GM19023 (cell line): ENCODE results near the gene CFAP69.

Source experiments
- ATAC-seq: cut with Tn5 transposase; IDR thresholded peaks from one replicate; pipeline ENCODE4 v1.9.1; 2021; ENCODE audit warnings: mild to moderate bottlenecking, moderate library complexity; ENCODE audit not compliant: unreplicated experiment

Gene CFAP69, protein sequence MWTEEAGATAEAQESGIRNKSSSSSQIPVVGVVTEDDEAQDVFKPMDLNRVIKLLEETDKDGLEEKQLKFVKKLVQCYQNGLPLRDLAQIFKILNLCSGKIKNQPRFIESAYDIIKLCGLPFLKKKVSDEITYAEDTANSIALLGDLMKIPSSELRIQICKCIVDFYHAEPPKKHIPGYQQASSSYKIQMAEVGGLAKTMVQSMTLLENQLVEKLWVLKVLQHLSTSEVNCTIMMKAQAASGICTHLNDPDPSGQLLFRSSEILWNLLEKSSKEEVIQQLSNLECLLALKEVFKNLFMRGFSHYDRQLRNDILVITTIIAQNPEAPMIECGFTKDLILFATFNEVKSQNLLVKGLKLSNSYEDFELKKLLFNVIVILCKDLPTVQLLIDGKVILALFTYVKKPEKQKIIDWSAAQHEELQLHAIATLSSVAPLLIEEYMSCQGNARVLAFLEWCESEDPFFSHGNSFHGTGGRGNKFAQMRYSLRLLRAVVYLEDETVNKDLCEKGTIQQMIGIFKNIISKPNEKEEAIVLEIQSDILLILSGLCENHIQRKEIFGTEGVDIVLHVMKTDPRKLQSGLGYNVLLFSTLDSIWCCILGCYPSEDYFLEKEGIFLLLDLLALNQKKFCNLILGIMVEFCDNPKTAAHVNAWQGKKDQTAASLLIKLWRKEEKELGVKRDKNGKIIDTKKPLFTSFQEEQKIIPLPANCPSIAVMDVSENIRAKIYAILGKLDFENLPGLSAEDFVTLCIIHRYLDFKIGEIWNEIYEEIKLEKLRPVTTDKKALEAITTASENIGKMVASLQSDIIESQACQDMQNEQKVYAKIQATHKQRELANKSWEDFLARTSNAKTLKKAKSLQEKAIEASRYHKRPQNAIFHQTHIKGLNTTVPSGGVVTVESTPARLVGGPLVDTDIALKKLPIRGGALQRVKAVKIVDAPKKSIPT

DNA sequence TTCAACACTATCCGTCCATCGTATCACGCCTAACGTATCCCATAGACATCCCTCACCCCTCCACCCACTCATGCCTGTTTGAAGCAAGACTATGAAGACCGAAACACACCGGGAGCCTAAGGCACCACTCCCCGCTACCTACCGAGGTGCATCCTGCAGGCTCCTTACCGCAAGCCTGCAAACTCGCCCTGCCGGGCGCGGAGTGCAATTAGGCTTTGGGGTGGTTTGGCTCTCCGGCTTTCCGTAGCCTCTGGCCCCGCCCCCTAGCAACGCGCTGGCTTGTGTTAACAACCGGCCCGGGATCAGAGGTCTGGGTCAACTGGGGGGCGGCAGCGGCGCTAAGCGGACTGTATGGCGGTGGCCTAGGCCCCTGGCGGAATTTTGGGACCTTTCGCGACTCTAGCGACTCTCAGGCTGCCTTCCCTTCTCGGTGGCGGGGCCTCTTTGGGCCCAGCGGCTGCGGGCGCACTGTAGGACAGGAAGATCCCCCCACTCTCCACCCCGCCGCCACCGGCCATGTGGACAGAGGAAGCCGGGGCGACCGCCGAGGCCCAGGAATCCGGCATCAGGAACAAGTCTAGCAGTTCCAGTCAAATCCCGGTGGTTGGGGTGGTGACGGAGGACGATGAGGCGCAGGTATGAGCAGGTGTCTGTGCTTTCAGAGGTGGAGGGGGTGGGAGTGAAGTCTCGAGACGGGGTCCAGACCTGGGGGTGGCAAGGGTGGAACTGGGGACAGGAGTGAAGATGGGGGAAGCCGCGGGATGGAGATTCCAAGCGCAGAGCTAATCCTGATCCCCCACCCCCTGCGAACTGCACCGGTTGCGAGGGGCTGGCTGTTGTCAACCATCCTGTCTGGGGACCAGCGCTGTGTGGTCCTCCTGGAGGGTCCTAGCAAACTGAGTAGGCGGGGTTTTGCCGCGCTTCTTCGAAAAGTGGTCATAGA, at the start of gene CFAP69:
Gene CFAP69 (plus strand): TSS at position 266 of the 943 bp plus-strand sequence. CDS start 251 bp downstream, at position 517.
- peak; percentile 79 for ATAC-seq

DNA sequence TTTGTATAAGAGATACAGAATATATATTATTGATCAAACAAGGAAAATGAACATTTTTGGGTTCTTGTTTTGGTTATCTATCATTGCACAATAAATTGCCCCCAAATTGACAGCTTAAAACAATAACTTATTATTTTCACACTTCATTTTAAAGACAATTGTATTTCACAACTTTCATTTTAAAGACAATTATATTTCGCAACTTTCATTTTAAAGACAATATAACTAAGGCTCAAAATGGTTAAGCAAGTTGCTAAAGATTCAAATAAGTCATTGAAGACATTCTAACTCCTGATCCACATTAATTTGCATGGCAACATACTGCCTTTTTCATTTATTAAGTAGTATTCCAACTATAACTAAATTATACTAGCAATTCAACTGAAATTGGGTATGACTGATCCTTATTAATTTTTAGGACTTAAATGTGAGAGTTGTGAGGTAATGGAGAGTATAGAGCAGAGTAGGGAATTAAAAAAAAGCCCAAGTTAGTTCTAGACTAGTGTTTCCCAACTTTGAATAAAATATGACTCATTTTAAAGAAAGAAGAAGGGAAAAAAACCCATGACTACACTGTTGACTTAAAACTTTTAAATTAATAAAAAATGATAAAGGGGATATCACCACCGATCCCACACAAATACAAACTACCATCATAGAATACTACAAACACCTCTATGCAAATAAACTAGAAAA, 43.3 kb upstream of the CFAP69 start:
- ATAC-seq: no peak

DNA sequence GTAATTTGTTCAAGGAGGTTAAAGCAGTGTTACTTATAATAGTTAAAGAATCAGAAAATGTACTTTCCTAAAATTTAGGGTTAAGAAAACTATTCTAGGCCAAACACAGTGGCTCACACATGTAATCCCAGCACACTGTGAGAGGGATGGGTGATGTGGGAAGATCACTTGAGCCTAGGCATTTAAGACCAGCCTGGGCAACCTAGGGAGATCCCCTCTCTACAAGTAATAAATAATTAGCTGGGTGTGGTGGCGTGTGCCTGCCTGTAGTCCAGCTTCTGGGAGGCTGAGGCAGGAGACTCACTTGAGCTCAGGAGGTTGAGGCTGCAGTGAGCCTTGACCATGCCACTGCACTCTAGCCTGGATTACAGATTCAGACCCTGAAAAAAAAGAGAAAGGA, 37.0 kb upstream of the CFAP69 start:
- no peak for ATAC-seq

DNA sequence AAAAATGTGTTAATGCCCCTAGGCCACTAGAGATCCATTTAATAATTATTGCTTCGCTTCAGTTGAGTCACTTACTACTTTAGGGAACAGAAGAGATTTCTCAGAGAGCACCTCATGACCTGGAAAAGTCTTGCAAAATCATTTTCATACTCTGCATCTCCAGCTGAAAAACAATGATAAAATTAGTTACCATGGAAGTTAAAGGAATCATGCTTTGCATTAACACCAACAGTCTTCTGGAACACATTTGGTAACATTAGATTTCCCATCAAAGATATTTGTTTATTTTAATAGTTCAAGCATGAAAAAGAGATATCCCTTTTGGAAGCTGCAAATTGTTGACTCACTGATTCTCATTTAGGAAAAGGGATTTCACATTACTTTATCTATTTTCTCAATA, 35.2 kb upstream of the CFAP69 start:
- ATAC-seq: no peak

DNA sequence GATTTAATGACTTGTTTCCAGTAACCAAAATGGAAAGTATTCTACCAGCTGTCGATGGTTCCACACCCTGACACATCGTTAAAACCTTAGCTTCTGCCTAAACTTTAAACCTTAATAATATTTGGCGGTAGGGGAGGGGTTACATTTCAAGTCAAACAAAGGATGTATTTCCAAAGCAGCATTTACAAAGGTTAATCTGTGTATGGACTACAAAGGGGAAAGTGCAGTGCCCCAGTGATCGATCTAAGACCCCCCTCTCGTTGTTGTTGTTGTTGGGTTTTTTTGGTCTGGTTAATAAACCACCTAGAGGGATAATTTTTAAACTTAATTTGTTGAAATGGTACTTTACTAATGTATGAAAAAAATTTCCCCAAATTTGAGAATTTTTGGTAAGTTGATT, 34.5 kb upstream of the CFAP69 start:
- ATAC-seq: no peak

DNA sequence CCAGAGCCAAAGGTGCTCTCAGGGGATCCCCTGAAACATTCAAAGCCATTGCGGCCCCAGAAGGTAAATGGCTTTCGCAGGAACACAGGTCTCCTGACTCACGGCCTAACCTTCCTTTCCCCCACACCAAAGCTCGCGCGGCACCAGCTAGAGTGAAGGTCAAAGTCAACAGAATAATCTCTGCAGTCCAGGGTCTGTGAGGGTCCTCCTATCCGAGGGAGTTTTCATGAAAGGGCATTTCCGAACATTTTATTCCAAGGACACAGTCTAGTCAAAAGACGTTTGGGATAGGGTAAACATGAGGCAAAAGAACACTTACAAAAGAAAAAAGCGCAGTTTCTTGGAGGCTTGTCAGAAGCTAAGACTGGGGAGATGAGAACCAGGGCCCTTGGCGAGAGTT, 34.0 kb upstream of the CFAP69 start:
- peak; percentile 3 for ATAC-seq

DNA sequence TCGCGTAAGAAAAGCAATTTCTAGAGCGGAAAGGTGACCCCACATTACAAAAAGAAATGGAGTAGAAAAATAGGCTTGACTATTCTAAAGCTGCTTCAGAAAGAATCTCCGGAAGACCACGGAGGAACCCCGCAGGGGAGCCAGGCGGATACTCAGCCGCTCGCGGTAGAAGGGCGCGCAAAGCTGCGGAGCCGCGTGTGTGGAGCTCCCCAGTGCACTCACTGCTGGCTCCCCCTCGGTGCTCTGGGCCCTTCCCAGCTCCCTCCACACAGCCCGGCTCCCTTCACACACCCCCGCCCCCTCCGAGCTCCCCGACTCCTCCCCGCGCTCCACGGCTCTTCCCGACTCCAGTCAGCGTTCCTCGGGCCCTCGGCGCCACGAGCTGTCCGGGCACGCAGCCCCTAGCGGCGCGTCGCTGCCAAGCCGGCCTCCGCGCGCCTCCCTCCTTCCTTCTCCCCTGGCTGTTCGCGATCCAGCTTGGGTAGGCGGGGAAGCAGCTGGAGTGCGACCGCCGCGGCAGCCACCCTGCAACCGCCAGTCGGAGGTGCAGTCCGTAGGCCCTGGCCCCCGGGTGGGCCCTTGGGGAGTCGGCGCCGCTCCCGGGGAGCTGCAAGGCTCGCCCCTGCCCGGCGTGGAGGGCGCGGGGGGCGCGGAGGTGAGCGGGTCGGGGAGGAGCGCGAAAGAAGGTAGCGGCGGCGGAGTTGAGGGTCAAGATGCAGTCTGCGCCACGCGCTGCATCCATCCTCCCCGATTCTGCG, 33.4 kb upstream of the CFAP69 start, which contains the start of gene STEAP2:
Gene STEAP2 (plus strand): TSS at position 350 of the 758 bp plus-strand sequence. CDS start 13,343 bp downstream, outside the sequence.
- peak; percentile 89 for ATAC-seq

DNA sequence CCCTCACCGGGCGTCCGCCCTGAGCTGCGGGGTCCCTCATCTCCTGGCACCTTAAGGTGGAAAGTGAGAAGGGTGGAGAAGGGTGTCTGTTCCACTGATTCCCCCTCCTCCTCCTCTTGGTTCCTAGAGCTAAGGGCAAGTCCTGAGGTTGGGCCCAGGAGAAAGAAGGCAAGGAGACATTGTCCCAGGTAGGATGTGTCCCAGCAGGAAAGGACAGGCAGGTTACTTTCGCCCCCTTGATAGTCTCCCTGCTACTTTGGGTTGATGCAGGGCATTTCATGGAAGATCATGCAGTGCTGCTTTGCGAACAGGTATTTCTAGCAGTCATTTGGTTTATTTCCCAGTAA, 32.9 kb upstream of the CFAP69 start:
- no peak for ATAC-seq

DNA sequence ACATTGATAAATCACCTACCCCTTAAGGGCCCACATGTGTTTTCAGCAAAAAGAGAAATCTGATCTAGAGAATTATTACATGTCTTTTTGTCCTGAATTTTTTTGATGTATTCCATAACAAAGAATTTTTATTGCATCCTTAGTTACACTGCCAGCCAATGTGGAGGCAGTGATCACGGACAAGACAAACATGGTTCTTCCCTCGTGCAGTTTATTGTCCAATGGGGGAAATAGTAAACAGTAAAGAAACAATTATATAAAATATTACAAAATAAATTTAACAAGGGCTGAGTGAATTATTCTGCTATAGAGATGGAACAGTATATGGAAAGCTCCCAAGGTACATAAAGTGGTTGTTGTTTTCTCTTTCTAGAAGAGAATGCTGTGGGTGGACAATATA, 31.5 kb upstream of the CFAP69 start:
- ATAC-seq: no peak

DNA sequence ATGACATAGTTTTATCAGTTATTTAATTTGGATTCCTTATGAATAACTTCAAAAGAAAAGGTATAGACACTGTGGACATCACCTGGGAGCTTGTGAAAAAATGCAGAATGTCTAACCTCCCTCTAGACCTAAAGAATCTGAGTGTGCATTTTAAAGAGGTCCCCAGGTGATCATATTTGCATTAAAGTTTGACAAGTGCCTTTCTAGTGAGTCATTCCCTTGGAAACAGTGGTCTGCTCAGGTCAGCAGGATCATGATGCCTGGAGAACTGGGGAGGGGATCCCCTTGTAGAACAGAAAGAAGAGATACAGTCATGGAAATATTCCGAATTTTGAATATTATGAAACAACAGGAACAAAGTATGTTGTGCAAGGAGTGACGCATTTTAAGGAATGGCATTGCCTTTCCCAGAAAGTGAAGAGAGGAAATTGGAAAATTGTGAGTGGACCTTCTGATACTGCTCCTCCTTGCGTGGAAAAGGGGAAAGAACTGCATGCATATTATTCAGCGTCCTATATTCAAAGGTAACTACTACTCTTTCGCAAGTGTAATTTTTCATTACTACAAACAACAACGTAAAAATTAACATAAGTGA, 28.8 kb upstream of the CFAP69 start:
- ATAC-seq: no peak

DNA sequence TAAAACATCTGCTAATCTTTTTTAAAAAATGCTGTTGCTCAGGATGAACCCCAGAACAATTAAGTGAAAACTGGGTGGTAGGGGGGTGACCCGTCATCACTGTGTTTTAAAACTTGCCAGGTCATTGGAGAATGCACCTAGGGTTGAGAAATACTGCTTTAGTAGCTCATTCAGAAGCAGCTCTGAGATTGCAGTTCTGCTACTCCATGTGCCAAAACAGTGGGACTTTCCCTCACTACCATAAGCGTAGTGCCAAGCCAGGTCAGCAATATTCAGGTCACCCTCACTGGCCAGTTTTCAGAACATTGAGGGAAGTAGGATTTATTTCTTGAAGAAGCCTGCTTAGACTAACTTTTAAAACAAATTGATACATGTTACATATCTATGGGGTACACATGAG, 28.2 kb upstream of the CFAP69 start:
- no peak for ATAC-seq

DNA sequence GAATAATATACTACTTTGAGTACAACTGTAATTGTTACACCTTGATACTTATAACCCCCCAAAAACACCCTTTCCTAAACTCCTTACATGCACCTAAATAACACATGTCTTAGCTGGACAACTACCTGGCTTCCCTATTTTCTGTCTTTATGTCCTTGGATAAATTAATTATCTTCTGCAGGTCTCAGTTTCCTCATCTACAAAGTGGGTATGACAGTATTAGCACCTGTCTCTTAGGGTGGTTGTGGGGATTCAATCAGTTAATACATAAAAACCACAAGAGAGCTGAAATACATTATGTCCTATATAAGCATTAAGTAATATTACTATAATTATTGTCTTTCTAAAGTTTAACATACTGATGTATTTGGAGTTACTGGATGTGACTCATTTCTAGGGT, 22.6 kb upstream of the CFAP69 start:
- no peak for ATAC-seq

DNA sequence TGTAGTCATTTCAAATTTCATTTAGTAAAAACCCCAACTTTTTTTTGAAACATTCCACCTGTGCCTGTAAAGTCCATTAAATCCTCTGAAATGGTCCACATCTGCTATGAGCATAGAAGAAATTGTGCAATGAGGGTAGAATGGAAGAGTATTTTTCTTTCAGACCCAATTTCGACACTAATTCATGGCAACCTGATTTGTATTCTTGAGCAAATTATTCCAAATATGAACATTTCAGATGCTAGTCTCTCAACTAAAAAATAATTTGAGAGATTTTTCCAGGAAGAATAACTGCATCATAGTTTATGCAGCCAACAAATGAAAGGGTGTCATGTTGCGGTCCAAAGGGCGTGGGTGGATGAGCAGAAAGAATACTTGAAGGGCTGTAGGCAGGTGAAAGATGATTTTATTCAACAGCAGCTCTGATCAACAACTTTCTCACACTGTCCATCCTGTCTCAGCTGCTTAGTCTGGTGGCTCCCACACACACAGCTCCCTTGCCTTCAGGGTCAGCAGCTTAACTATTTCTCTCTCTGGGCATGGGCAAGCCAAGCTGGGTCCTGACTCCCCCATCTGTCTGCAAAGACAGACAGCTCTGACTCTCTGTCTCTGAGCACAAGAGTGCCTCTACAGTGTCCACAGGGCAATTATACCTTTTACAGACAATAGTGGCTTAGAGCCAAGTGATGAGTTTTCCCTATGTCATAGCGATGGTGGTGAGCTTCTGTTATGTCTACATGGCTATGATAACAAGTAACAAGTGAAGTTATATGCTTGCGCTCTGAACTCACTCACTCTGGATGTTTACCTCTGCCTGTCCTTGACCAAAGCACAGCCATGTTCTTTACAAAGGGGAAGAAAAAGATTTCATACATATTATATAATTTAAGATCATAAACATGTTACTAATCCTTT, 21.9 kb upstream of the CFAP69 start:
- no peak for ATAC-seq

DNA sequence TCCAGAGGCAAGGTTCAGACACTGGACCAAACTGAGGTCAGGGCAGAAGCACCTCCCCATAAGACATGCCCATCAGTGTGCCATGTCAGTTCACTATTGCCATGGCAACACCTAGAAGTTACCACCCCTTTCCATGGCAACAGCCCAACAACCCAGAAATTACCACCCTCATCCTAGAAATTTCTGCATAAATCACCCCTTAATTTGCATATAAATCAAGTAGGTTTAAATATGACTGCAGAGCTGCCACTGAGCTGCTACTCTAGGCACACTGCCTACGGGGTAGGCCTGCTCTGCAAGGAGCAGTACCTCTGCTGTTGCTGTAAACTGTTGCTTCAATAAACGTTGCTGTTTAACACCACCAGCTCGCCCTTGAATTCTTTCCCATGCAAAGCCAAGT, 20.8 kb upstream of the CFAP69 start:
- no peak for ATAC-seq

DNA sequence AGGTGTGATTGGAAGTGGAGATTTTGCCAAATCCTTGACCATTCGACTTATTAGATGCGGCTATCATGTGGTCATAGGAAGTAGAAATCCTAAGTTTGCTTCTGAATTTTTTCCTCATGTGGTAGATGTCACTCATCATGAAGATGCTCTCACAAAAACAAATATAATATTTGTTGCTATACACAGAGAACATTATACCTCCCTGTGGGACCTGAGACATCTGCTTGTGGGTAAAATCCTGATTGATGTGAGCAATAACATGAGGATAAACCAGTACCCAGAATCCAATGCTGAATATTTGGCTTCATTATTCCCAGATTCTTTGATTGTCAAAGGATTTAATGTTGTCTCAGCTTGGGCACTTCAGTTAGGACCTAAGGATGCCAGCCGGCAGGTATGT, 19.8 kb upstream of the CFAP69 start:
- ATAC-seq: no peak

DNA sequence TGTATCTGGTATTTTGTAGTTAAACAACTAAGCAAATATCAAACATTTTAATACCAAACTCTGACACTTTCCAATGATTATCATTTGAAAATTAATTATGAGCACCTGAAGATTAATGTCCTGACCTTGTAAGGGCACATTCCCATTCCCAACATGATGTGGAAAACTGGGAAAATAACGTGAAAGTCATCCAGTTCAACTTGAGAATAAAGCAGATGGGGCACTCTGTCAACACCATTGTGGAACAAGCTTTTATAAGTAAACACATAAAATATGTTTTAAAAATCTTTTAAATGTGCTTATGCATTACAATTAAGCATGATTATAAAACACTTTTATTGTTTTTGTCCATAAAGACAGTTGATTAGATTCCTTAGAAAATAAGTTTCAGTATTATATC, 19.4 kb upstream of the CFAP69 start:
- no peak for ATAC-seq

DNA sequence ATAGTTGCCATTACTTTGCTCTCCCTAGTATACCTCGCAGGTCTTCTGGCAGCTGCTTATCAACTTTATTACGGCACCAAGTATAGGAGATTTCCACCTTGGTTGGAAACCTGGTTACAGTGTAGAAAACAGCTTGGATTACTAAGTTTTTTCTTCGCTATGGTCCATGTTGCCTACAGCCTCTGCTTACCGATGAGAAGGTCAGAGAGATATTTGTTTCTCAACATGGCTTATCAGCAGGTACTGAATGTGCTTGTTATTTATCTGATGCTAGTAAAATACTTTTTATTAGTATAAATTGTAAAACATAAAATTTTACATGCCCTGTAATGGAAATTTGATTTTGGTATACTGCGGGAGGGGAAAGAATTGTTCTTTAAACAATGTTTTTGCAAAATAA, 17.7 kb upstream of the CFAP69 start:
- no peak for ATAC-seq

DNA sequence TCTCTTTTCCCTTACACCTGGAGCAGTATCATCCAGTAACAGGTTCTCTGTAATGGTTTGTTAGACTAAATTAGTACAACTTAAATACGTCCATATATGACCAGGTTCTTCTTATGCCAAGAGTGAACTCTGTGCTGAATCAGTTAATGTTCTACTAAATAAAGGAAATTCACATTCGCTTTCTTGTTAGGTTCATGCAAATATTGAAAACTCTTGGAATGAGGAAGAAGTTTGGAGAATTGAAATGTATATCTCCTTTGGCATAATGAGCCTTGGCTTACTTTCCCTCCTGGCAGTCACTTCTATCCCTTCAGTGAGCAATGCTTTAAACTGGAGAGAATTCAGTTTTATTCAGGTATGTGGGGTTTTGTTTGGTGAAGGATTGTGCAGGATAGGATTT, 15.3 kb upstream of the CFAP69 start:
- no peak for ATAC-seq
